Measurements from ENCODE around the gene IRGM.

GRCh38 chr5:150895431-150896428 lies 49.4 kb downstream of the IRGM start:
- TF ChIP-seq CTCF (IDR thresholded peaks at IDR 0.05) (no peak), POLR2A (IDR thresholded peaks at IDR 0.05) (no peak)

Measured in Peyer's patch (tissue), 4 donors.